GM21737 (cell line): Measurements from ENCODE around the gene URM1.

ENCODE experiments used
- ATAC-seq: cut with Tn5 transposase; IDR thresholded peaks from one replicate; pipeline ENCODE4 v1.9.1; 2021; ENCODE audit warnings: mild to moderate bottlenecking, moderate library complexity; ENCODE audit not compliant: unreplicated experiment

Gene URM1

GRCh38 chr9:128424268-128424780, 53.1 kb downstream of the URM1 start:
- ATAC-seq = no peak

- ATAC-seq = no peak
These were observed 57.7 kb downstream of the URM1 start for GRCh38 chr9:128428644-128429512.

- no peak for ATAC-seq
These were observed 58.4 kb downstream of the URM1 start for GRCh38 chr9:128429513-128430086.

GRCh38 chr9:128431207-128431606, 60.0 kb downstream of the URM1 start:
- ATAC-seq = no peak

GRCh38 chr9:128434340-128434739, 63.2 kb downstream of the URM1 start:
- no peak for ATAC-seq

GRCh38 chr9:128435611-128436010, 64.4 kb downstream of the URM1 start:
- ATAC-seq = no peak

- ATAC-seq = peak; percentile 55
These were observed 67.4 kb downstream of the URM1 start for GRCh38 chr9:128438343-128439109.

GRCh38 chr9:128439273-128439672, 68.1 kb downstream of the URM1 start:
- ATAC-seq = no peak
